Loucy (cell line): Measurements from ENCODE around the gene PAWR.

Source experiments
- H2AFZ ChIP-seq: fragments of 200-600 bp; sonication (generic); 2 replicates; pipeline ENCODE4 v1.6.0; 2016; ENCODE audit warnings: antibody characterized with exemption, mild to moderate bottlenecking, low read length, moderate library complexity
- H3F3A ChIP-seq: fragments of 200-600 bp; 2 replicates; pipeline ENCODE4 v1.6.0; 2016; ENCODE audit warnings: antibody characterized with exemption, low read depth, mild to moderate bottlenecking
- H3K27me3 ChIP-seq: fragments of 200-600 bp; sonication (generic); 2 replicates; pipeline ENCODE4 v1.6.1; 2014; ENCODE audit warnings: low read length, mild to moderate bottlenecking; ENCODE audit not compliant: insufficient read depth, poor library complexity, severe bottlenecking
- H3K36me3 ChIP-seq: fragments of 200-600 bp; sonication (generic); 2 replicates; pipeline ENCODE4 v1.6.1; 2016; ENCODE audit warnings: low read length; ENCODE audit not compliant: insufficient read depth
- H3K4me1 ChIP-seq: fragments of 200-600 bp; sonication (generic); 2 replicates; pipeline ENCODE4 v1.5.1; 2014; ENCODE audit warnings: low read length, mild to moderate bottlenecking; ENCODE audit not compliant: insufficient read depth, poor library complexity, severe bottlenecking
- H3K4me2 ChIP-seq: fragments of 200-600 bp; sonication (generic); 2 replicates; pipeline ENCODE4 v1.6.0; 2014; ENCODE audit warnings: antibody characterized with exemption, low read length, low read depth, mild to moderate bottlenecking; ENCODE audit not compliant: poor library complexity, severe bottlenecking
- H3K4me3 ChIP-seq: fragments of 200-600 bp; sonication (generic); 2 replicates; pipeline ENCODE4 v1.5.1; 2014; ENCODE audit warnings: low read length, mild to moderate bottlenecking, mixed read lengths; ENCODE audit not compliant: poor library complexity, severe bottlenecking
- H3K79me2 ChIP-seq: fragments of 200-600 bp; sonication (generic); 2 replicates; pipeline ENCODE4 v1.6.1; 2014; ENCODE audit warnings: low read length; ENCODE audit not compliant: insufficient read depth
- H3K9ac ChIP-seq: fragments of 200-600 bp; sonication (generic); 2 replicates; pipeline ENCODE4 v1.6.0; 2014; ENCODE audit warnings: mild to moderate bottlenecking, low read depth, low read length, moderate library complexity; ENCODE audit not compliant: poor library complexity, severe bottlenecking
- H3K9me2 ChIP-seq: fragments of 200-600 bp; sonication (generic); replicated peaks from 2 replicates; pipeline ENCODE4 v1.6.1; 2016; ENCODE audit warnings: low read depth, low read length, mixed read lengths
- H3K9me3 ChIP-seq: fragments of 200-600 bp; sonication (generic); 2 replicates; pipeline ENCODE4 v1.6.1; 2014; ENCODE audit warnings: mild to moderate bottlenecking, antibody characterized with exemption, low read length, low read depth; ENCODE audit not compliant: insufficient read depth
- H4K20me1 ChIP-seq: fragments of 200-600 bp; sonication (generic); 2 replicates; pipeline ENCODE4 v1.6.0; 2014; ENCODE audit warnings: antibody characterized with exemption, low read length, mild to moderate bottlenecking; ENCODE audit not compliant: insufficient read depth, poor library complexity, severe bottlenecking
- EZH2phosphoT487 ChIP-seq: fragments of 200-600 bp; IDR thresholded peaks from 2 replicates; pipeline ENCODE4 v1.6.1; 2018; ENCODE audit warnings: antibody characterized with exemption, mild to moderate bottlenecking, moderate library complexity, borderline replicate concordance
- TF ChIP-seq, protein P1 (sequence below): fragments of 200-600 bp; sonication (generic); conservative IDR thresholded peaks from 2 replicates; pipeline ENCODE4 v1.5.1; 2014; ENCODE audit warnings: mild to moderate bottlenecking, antibody characterized with exemption, low read length

The PAWR gene

GRCh38 chr12:79615596-79616560 lies 74.9 kb downstream of the PAWR start:
- no peaks in the 10 kb centered on the region for H3K36me3 ChIP-seq
- H3F3A ChIP-seq, result no peaks in the 10 kb centered on the region
- no peak overlapping the region for H3K9ac ChIP-seq
- H3K79me2 ChIP-seq, result no peaks in the 10 kb centered on the region
- no peaks in the 10 kb centered on the region for H3K27me3 ChIP-seq
- no peak overlapping the region for H3K4me2 ChIP-seq
- H4K20me1 ChIP-seq, result no peaks in the 10 kb centered on the region
- H3K9me3 ChIP-seq, result no peaks in the 10 kb centered on the region
- no peak overlapping the region for H2AFZ ChIP-seq
- H3K4me1 ChIP-seq, result no peaks in the 10 kb centered on the region
- TF ChIP-seq EZH2phosphoT487, result no peak
- TF ChIP-seq, protein P1, sequence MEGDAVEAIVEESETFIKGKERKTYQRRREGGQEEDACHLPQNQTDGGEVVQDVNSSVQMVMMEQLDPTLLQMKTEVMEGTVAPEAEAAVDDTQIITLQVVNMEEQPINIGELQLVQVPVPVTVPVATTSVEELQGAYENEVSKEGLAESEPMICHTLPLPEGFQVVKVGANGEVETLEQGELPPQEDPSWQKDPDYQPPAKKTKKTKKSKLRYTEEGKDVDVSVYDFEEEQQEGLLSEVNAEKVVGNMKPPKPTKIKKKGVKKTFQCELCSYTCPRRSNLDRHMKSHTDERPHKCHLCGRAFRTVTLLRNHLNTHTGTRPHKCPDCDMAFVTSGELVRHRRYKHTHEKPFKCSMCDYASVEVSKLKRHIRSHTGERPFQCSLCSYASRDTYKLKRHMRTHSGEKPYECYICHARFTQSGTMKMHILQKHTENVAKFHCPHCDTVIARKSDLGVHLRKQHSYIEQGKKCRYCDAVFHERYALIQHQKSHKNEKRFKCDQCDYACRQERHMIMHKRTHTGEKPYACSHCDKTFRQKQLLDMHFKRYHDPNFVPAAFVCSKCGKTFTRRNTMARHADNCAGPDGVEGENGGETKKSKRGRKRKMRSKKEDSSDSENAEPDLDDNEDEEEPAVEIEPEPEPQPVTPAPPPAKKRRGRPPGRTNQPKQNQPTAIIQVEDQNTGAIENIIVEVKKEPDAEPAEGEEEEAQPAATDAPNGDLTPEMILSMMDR, result no peak
- H3K4me3 ChIP-seq, result no peak overlapping the region
- no peaks in the 10 kb centered on the region for H3K9me2 ChIP-seq

DNA sequence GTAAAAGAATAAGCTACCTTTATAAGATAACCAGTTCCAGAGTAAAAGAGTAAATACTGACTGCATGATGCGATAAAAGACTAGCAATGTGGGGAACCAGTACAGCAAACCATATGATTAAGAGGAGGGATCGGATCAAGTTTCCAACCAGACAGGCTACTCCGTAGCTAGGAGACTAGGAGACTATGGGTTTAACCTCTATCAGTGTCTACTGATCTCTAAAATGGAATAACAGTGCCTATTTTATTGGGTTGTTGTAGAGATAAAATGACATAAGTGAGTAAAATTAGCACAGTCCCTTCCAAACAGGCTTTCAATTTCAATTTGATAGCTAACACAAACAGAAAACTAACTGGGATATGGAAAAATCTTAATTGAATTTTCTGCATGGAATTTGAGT lies 76.0 kb downstream of the PAWR start:
- TF ChIP-seq, protein P1, result no peak
- no peak for TF ChIP-seq EZH2phosphoT487
- Histone ChIP-seq H3K79me2 (no peaks in the 10 kb centered on the region), H3K4me1 (no peaks in the 10 kb centered on the region)

DNA sequence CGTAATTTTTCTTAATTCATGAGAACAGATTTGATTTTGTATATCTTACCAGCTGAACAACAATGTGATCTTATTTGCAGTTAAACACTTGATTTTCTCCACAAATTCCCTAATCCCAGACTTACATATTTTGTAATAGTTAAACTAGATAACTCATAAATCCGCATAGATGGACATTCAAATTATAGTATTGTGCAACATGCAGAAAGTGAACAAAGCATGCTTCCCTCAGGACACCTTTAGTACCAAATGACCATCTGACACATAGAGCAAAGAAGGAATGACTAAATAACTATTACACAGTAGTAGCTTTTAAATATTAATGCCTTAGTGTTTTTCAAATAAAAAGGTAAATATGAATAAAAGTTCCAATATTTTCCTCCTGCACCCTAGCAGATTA lies 88.9 kb downstream of the PAWR start:
- no peak overlapping the region for H3K9ac ChIP-seq
- no peak overlapping the region for H3K4me2 ChIP-seq
- no peaks in the 10 kb centered on the region for H3K9me3 ChIP-seq
- no peaks in the 10 kb centered on the region for H3K36me3 ChIP-seq
- no peaks in the 10 kb centered on the region for H3K9me2 ChIP-seq
- H3K27me3 ChIP-seq, result no peaks in the 10 kb centered on the region
- H3K4me3 ChIP-seq, result no peak overlapping the region
- TF ChIP-seq EZH2phosphoT487, result no peak
- TF ChIP-seq, protein P1, result no peak
- H3F3A ChIP-seq, result no peaks in the 10 kb centered on the region
- H3K79me2 ChIP-seq, result no peaks in the 10 kb centered on the region
- H2AFZ ChIP-seq, result no peak overlapping the region
- H3K4me1 ChIP-seq, result no peaks in the 10 kb centered on the region
- H4K20me1 ChIP-seq, result no peaks in the 10 kb centered on the region

More for the DNA sequence above, 76.0 kb downstream of the PAWR start:
- H3F3A ChIP-seq, result no peaks in the 10 kb centered on the region
- H3K4me2 ChIP-seq, result no peak overlapping the region
- H3K9me3 ChIP-seq, result no peaks in the 10 kb centered on the region
- H3K27me3 ChIP-seq, result no peaks in the 10 kb centered on the region
- H3K9ac ChIP-seq, result no peak overlapping the region
- H3K4me3 ChIP-seq, result no peak overlapping the region
- no peak overlapping the region for H2AFZ ChIP-seq
- H3K9me2 ChIP-seq, result no peaks in the 10 kb centered on the region
- no peaks in the 10 kb centered on the region for H3K36me3 ChIP-seq
- no peaks in the 10 kb centered on the region for H4K20me1 ChIP-seq
